Measurements from ENCODE around the gene SLC6A20.

- no peak for TF ChIP-seq CTCF (IDR thresholded peaks at IDR 0.05; ENCODE audit: low read depth, low read length, missing input control)
- no peak for TF ChIP-seq RAD21 (IDR thresholded peaks at IDR 0.05)
- TF ChIP-seq, protein P1, sequence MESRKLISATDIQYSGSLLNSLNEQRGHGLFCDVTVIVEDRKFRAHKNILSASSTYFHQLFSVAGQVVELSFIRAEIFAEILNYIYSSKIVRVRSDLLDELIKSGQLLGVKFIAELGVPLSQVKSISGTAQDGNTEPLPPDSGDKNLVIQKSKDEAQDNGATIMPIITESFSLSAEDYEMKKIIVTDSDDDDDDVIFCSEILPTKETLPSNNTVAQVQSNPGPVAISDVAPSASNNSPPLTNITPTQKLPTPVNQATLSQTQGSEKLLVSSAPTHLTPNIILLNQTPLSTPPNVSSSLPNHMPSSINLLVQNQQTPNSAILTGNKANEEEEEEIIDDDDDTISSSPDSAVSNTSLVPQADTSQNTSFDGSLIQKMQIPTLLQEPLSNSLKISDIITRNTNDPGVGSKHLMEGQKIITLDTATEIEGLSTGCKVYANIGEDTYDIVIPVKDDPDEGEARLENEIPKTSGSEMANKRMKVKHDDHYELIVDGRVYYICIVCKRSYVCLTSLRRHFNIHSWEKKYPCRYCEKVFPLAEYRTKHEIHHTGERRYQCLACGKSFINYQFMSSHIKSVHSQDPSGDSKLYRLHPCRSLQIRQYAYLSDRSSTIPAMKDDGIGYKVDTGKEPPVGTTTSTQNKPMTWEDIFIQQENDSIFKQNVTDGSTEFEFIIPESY (IDR thresholded peaks at IDR 0.05) = no peak
Observed at GRCh38 chr3:45763303-45763675, 33.0 kb downstream of the SLC6A20 start.
